HFFc6 (cell line): ENCODE data around the gene SH3GL2. TPM values are rescaled to one million over a fixed set of nuclear protein-coding genes. Genes with fewer than 3 reads are reported as not detected.

Experiments used
- DNase-seq: peaks from one replicate; pipeline ENCODE4 v3.0.0-alpha.2; 2018
- H3K27ac Mint-ChIP-seq: 2 replicates; pipeline ENCODE4 v1.8.0; 2020; ENCODE audit warnings: mild to moderate bottlenecking, mixed read lengths
- H3K27me3 Mint-ChIP-seq: 2 replicates; pipeline ENCODE4 v1.8.0; 2021; ENCODE audit warnings: mild to moderate bottlenecking, moderate library complexity, mixed read lengths; ENCODE audit not compliant: insufficient read depth
- H3K36me3 Mint-ChIP-seq: 2 replicates; pipeline ENCODE4 v1.8.0; 2021; ENCODE audit warnings: low read depth, mixed read lengths
- H3K4me1 Mint-ChIP-seq: 2 replicates; pipeline ENCODE4 v1.8.0; 2020; ENCODE audit warnings: low read depth, mixed read lengths
- H3K4me3 Mint-ChIP-seq: 2 replicates; pipeline ENCODE4 v1.8.0; 2020; ENCODE audit warnings: mild to moderate bottlenecking, moderate library complexity, mixed read lengths
- H3K9me3 Mint-ChIP-seq: 2 replicates; pipeline ENCODE4 v1.8.0; 2020; ENCODE audit warnings: mild to moderate bottlenecking, mixed read lengths
- total RNA-seq, 6 experiments: library from RNA; stranded (reverse); fragmentation: NEBNext Ultra II Directional; extraction: Animal tissue kit (Norgen Biotek cat#: 25700); gene quantifications; 2 replicates in 1 of 6; 3 replicates in 5 of 6; pipeline ENCODE4 v1.2.3, GENCODE V29; 2021
- TF ChIP-seq, protein P1 (sequence below): fragments of 200-600 bp; sonication (generic); IDR thresholded peaks from 2 replicates; pipeline ENCODE4 v1.5.0; 2021; ENCODE audit warnings: antibody characterized with exemption, mild to moderate bottlenecking

The SH3GL2 gene
- total RNA-seq, 6 experiments from 2014 or later = not detected

DNA sequence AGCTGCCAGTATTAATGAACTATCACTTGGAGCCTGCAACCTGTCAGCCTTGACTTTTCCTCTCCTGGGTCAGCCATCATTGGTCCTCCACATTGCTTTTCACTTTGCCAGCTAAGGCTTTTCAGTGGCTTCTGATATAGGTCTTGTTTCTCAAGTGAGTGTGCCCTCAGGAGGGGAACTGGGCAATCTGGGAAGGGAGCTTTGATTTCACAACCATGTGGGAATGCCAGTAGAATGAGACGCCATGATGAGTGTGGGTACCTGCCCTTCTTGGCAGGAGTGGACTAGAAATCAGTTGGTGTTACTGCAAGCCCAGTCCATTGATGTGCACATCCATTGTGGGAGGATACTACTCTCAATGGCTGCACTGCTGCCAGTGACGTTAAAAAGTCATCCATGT, 54.1 kb downstream of the SH3GL2 start:
- Mint-ChIP-seq H3K4me3 (no peak overlapping the region), H3K9me3 (no peaks in the 10 kb centered on the region), H3K36me3 (no peaks in the 10 kb centered on the region), H3K27ac (no peak overlapping the region), H3K27me3 (no peaks in the 10 kb centered on the region; the same call in 1 of the 2 replicates), H3K4me1 (peaks cover 25% of the 10 kb centered on the region; the same call in 1 of the 2 replicates)
- DNase-seq = no peak
- TF ChIP-seq, protein P1, sequence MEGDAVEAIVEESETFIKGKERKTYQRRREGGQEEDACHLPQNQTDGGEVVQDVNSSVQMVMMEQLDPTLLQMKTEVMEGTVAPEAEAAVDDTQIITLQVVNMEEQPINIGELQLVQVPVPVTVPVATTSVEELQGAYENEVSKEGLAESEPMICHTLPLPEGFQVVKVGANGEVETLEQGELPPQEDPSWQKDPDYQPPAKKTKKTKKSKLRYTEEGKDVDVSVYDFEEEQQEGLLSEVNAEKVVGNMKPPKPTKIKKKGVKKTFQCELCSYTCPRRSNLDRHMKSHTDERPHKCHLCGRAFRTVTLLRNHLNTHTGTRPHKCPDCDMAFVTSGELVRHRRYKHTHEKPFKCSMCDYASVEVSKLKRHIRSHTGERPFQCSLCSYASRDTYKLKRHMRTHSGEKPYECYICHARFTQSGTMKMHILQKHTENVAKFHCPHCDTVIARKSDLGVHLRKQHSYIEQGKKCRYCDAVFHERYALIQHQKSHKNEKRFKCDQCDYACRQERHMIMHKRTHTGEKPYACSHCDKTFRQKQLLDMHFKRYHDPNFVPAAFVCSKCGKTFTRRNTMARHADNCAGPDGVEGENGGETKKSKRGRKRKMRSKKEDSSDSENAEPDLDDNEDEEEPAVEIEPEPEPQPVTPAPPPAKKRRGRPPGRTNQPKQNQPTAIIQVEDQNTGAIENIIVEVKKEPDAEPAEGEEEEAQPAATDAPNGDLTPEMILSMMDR = no peak

DNA sequence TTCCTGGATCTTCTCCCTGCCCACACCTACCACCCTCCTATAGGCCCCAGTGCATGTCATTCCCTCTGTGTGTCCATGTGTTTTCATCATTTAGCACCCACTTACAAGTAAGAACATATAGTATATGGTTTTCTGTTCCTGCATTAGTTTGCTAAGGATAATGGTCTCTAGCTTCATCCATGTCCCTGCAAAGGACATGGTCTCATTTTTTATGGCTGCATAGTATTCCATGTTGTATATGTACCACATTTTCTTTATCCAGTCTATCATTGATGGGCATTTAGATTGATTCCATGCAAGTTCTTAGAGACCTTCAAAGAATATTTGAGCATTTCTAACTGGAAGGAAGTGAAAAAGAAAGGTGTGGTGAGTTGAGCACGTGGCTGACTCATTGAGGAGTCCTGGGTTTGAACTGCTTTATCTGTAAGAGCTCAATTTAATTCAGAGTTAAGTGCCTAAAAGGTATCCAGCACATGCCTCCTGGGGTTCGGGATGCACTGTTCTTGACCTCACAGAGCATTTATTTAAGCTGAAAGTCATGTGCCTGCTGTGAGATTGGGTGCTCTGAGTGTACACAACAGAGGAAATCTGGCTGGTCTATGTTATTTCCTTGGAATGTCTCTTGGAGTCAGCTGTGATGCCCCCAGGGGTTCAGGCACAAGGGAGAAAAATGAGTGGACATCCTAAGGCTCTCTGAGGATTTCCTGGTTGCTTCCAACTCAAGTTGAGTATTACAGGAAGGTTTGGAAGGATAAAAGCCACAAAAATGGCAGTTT, 56.4 kb downstream of the SH3GL2 start:
- DNase-seq = peak; percentile 30
- Mint-ChIP-seq H3K27me3 (no peaks in the 10 kb centered on the region; the same call in 1 of the 2 replicates), H3K27ac (peak overlapping the region; percentile 29; the same call in 1 of the 2 replicates), H3K4me3 (no peak overlapping the region), H3K9me3 (no peaks in the 10 kb centered on the region), H3K4me1 (peaks cover 21% of the 10 kb centered on the region; the same call in 1 of the 2 replicates), H3K36me3 (no peaks in the 10 kb centered on the region)
- TF ChIP-seq, protein P1 = no peak

DNA sequence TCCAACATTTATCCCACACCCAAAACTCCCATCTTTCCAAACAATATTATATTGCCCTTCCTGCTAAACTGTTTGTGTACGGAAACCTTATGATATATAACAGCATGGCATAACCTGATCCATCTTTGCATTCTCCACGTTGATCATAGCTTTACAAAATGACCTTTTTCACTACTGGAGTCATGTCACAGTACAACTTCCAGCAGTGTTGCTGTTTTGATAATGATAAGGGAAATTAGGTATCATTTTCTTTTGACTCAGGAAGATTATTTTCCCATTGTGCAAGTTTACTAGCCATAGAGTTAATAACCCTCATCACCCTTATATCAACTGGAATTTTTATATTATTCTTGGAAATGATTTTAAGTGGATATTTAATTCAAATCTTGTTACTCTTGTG, 57.5 kb downstream of the SH3GL2 start:
- DNase-seq = no peak
- H3K4me3 Mint-ChIP-seq = no peak overlapping the region
- TF ChIP-seq, protein P1 = no peak
- no peak overlapping the region for H3K27ac Mint-ChIP-seq
- no peaks in the 10 kb centered on the region for H3K9me3 Mint-ChIP-seq
- peaks cover 10% of the 10 kb centered on the region; the same call in 1 of the 2 replicates for H3K4me1 Mint-ChIP-seq
- H3K27me3 Mint-ChIP-seq = no peaks in the 10 kb centered on the region; the same call in 1 of the 2 replicates
- H3K36me3 Mint-ChIP-seq = no peaks in the 10 kb centered on the region

DNA sequence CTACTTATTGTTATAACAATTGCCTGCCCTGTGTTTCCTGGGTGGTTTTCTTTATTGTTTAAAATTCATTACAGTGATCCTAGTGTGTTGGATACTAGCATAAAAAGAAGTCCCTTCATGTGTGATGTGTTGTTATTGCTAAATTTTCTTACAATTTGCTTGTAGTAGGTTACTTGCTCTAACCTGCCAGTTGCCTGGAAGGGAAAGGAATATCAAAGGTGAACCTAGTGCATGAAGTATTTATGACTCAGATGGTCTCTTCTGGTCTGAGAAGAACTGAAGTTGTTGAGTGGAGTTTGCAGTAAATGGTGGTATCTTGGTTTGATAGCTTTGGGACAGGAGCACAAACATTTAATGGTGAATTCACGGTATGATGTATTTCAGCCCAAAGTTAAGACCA, 58.0 kb downstream of the SH3GL2 start:
- no peak overlapping the region for H3K4me3 Mint-ChIP-seq
- H3K27ac Mint-ChIP-seq = no peak overlapping the region
- no peaks in the 10 kb centered on the region for H3K9me3 Mint-ChIP-seq
- H3K4me1 Mint-ChIP-seq = peaks cover 5% of the 10 kb centered on the region; the same call in 1 of the 2 replicates
- DNase-seq = no peak
- H3K36me3 Mint-ChIP-seq = no peaks in the 10 kb centered on the region
- H3K27me3 Mint-ChIP-seq = no peaks in the 10 kb centered on the region; the same call in 1 of the 2 replicates
- TF ChIP-seq, protein P1 = no peak

DNA sequence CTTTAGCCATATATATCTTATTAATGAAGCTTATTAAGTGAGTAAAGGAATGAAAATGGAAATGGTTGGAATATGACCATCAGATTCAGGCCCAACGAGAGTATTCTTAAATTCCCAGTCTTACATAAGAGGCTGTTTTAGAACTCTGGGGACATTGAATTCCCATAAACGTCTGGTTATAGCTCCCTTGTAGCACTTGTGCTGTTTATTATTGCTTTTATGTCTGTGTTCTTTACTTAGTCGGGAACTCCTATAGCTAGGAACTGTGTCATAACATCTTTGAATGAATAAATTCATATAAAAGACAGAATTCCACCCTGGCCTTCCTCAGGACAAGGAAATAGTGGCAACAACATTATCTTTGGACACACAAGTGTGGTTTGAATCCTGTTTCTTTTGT, 58.4 kb downstream of the SH3GL2 start:
- peaks cover 1% of the 10 kb centered on the region; the same call in 1 of the 2 replicates for H3K4me1 Mint-ChIP-seq
- H3K27me3 Mint-ChIP-seq = no peaks in the 10 kb centered on the region; the same call in 1 of the 2 replicates
- H3K36me3 Mint-ChIP-seq = no peaks in the 10 kb centered on the region
- no peak overlapping the region for H3K4me3 Mint-ChIP-seq
- TF ChIP-seq, protein P1 = no peak
- H3K27ac Mint-ChIP-seq = no peak overlapping the region
- H3K9me3 Mint-ChIP-seq = no peaks in the 10 kb centered on the region
- no peak for DNase-seq
